GM12892 (cell line): ENCODE data around the gene TRIM21.
"Not testable (repeated sequence)": the region's sequence is repeated elsewhere in the genome, so short reads cannot be mapped to it uniquely, and the experiment has no call there.

Experiments
- DNase-seq: peaks from one replicate; pipeline ENCODE4 v3.0.0; 2011; ENCODE audit not compliant: insufficient read length
- FAIRE-seq: peaks from 2 replicates; lab custom pipeline; 2011; peaks lifted over from hg19 to GRCh38; lab: Jason Lieb, UNC
- POLR2A ChIP-seq: IDR thresholded peaks from 2 replicates; pipeline ENCODE4 v1.6.1; 2011; ENCODE audit warnings: low read depth, low read length, control low read depth
- POLR2AphosphoS5 ChIP-seq: IDR thresholded peaks from 2 replicates; pipeline ENCODE4 v1.6.1; 2011; ENCODE audit warnings: low read depth, low read length, control low read depth
- TAF1 ChIP-seq: IDR thresholded peaks from 2 replicates; pipeline ENCODE4 v1.6.1; 2011; ENCODE audit warnings: low read depth, mild to moderate bottlenecking, control low read depth, low read length, borderline replicate concordance

Gene TRIM21

DNA sequence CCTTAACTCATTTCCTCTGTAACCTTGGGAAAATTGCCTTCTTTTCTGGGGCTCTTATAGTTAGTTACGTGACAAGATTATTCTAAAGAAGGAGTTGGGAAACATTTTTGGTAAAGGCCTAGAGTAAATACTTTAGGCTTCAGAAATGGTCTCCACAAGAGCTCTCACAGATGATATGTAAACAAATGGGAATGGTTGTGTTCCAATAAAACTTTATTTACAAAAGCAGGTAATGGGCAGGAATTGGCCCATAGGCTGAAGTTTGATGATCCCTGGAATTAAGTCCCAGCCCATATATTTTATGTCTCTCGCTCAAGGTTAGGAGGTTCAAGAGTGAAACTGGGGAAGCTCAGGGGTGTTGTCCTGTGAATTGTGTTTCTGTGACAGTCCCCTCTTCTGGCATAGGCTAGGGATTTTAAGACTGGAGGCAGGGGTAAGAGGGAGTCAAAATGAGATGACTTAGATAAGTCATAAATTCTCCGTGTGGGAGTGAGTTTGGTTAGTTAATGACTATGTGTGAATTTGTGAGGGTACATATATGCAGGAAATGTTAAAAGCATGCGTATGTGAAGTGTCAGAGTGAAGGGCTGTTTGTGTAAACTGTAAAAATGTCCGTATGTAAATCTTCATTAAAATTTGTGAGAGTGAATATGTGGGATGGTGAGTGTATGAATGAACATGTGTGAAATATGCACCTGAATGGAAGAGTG, 17.9 kb downstream of the TRIM21 start:
- no peak for FAIRE-seq
- TF ChIP-seq TAF1 = no peak
- TF ChIP-seq POLR2AphosphoS5 = no peak
- no peak for TF ChIP-seq POLR2A

DNA sequence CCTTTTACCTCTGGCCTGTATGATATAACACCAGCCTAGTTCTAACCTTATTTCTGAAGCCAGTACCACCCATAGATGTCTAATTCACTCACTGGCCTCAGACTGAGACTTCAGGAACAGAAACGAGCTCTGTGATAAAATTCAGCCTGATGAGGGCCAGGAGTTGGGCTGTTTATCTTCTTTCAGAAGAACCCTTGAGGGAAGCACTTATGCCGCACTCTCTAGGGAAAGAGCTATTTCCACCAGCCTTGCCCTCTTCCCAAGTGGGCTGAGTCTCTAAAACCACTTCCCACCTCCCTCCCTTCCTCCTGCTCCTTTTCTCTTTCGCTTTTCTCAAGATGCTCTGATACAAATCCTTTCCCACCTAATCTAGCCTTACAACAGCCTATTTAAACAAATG, 23.3 kb downstream of the TRIM21 start:
- TF ChIP-seq TAF1 (no peak), POLR2AphosphoS5 (no peak), POLR2A (no peak)
- FAIRE-seq (no peak), DNase-seq (no peak)

More for the DNA sequence above, 17.9 kb downstream of the TRIM21 start:
- no peak for DNase-seq

DNA sequence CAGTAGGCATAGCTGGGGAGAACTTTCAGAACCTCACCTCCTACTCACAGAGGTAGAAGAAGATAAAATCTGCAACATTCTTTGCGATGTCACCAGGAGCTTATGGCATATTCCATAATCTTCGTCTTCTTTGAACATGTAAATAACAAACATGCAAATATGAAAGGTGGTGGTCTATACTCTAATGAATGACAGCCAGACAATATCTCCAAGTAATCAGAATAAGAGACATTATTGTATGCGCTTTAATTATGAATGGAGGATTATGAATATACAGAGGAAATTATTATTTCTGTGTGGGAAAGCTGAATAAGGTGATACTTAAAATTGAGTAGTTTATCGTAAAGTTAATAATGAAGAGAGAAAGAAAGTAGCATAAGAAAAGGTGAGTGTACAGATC, 25.2 kb downstream of the TRIM21 start, which contains the start of gene OR52B4:
Gene OR52B4 (minus strand): TSS at position 101 of the 400 bp plus-strand sequence. CDS start 91 bp downstream, at position 10.
- FAIRE-seq (no peak), DNase-seq (no peak)
- TF ChIP-seq POLR2AphosphoS5 (no peak), TAF1 (no peak), POLR2A (no peak)

DNA sequence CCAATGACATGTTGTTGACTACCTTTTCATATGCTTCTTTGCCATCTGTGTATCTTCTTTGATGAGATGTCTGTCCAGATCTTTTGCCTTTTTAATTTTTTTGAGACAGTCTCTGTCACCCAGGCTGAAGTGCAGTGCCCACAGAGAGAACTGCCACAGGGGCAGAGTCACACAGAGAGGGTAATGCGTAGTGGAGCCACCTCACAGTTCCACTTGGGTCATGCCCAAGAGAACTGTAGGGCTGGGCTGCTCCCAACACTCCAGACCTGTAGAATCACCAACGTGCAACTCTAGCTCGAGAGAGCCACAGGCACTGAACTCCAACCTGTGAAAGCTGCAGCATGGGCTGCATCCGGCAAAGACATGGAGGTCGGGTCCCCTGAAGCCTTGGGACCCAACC, 45.4 kb downstream of the TRIM21 start:
- not testable (repeated sequence) for FAIRE-seq, DNase-seq

DNA sequence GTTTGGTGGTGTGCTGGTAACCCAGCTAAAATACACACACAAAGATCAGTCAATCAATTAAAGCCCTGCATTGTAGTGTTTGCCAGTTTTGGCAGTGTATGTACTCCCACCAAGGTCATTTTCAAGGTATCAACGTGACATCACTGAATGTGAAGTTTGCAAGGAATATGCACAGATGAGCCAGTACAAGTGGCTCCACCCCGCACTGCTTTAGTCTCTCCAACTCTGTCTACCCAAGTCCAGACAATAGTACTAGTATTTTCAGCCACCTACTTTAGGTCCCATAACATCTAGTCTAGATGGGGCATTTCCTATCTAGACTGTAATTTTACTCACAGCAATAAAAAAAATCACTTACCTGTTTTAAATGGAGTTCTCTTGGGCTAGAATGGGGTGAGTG, 48.1 kb downstream of the TRIM21 start:
- not testable (repeated sequence) for FAIRE-seq, DNase-seq
